Measurements from ENCODE around the gene SST.

Gene SST
- total RNA-seq, result 0 reads per million in 2 donors

DNA sequence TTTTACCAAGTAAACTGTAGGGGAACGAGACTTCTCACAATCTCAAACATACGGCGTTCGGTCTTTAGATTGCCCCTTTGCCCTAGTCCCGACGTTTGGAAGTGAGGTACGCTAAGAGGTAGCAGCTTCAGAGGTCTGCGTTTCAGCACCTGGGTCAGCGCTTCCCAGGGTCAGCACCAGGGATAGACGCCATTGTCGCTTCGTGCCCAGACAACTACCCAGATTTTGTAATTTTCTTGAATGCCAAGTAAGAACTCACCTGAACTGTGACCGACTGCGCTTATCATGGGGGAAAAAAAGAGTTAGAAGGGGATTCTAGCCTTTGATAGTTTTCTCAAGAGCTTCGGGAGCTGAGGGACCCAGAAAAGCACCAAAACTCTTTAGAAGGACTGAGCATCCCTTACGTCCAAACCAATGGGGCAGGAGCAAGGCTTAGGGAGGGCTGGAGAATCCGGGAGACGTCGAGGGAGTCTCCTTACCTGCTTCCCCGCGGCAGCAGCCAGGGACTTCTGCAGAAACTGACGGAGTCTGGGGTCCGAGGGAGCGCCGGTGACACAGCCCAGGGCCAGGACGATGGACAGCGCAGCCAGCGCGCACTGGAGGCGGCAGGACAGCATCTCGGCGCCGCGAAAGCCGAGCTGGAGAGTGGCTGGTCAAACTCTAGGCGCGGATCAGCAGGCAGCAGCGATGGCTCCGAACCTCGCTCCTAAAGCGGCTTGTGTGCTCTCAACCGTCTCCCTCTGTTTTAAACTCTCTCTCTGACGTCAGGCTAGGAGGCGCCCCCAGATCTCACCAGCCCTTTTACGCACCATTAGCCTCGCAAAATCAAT lies at the start of gene SST:
TSS of gene SST (minus strand) at position 720 of the 830 bp plus-strand sequence. CDS start at position 617, 103 bp downstream.
- peak in 1 of 5 experiments; percentile 27 for DNase-seq

- no peak for DNase-seq
Measured at GRCh38 chr3:187719628-187720336, 49.6 kb upstream of the SST start.

DNA sequence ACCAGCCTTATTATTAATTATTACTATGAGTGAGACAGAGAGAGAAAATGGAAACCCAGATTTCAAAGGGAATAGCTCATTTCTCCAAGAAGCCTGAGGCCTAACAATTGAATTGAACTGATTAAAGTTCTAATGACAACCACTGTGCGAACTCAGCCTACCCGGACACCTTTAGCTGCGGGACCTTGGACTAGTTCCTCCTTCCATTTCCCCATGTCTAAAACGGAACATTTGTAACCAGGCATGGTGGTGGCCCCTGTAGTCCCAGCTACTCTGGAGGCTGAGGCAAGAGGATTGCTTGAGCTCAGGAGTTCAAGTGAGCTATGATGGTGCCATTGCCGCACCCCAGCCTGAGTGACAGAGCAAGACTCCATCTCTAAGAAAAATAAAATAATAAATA lies 48.6 kb upstream of the SST start:
- no peak for DNase-seq

DNA sequence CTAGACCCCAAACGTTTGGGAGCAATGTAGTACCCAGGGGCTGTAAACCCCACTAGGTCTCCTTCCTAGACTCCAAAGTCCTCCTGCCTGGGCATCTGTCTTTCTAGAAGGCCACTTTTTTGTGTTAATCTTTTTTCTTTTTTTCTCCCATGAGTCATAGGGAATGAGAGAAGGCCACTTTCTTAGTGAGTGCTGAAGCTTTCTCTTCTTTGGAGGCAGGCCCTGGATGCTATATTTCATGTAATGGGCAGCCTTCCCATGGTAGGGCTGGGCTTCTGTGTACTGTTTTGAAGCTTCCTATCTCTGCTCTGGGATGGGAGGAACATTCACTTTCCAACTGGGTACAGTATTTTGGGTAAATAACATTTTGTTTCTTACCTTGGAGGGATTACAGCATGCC lies 47.4 kb upstream of the SST start:
- DNase-seq, result no peak

DNA sequence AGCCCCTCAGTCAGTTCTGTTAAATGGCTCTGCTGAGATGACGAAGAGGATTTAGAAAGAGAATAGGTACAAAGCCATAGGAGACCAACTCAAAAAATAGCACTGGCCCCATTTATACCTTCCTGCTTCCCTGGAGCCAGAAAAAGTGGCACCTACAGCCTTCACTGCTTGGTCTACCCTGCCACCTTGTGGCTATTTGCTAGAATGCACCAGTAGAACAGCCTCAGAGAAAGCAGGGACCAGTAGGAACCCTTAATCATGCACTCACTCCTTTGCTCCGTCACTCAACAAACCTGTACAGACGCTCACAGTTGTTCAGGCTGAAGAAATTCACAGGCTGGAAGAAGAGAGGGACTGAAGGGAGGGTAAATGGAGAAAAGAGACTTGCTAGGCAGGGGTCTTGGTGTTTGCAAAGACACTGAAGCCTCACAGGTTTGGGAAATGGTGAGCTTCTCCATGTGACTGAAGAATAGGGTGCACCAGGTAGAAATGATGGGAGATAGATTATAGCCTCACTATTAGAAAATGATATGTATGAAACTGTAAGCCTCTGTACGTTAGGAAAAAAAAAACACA lies 44.3 kb upstream of the SST start:
- peak in 4 of 5 experiments; percentile 51 to 75 (median 53) for DNase-seq

DNA sequence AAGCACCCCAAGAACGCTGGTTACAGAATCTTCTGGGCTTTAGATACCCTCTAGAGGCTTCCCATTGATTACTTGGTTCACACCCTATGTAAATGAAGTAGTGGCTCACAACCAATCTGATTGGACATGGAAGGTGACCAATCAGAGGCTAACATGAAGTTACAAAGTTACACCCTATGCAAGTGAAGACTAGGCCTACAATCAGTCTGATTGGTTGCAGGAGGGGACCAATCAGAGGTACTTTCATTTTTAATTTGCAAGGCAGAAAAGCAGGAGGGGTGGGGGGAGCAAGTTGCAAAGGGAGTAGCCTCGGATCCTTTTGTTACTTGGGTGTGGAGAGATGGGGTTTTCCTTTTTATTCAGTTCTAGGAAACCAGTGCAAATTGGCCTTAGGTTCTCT lies 43.3 kb upstream of the SST start:
- DNase-seq, result peak in 2 of 5 experiments; percentile 34 to 78

- DNase-seq, result no peak
Measured at GRCh38 chr3:187709155-187709554, 39.0 kb upstream of the SST start.

DNA sequence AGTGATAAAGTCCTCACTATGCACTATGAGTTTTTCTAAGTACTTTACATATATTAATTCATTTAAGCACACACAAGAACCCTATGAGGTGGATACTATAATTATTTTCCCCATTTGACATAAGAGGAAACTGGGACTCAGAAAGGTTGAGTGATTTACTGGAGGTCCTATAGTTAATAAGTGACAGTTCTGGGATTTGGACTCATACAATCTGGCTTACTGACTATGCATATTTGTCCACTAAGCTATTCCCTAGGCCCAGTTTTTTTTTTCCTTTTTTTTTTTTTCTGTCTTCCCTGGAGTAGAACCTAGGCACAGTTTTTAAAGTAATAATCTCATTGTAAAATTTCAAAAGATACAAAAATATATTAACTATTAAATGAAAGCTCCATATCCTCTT lies 38.5 kb upstream of the SST start:
- DNase-seq, result no peak

DNA sequence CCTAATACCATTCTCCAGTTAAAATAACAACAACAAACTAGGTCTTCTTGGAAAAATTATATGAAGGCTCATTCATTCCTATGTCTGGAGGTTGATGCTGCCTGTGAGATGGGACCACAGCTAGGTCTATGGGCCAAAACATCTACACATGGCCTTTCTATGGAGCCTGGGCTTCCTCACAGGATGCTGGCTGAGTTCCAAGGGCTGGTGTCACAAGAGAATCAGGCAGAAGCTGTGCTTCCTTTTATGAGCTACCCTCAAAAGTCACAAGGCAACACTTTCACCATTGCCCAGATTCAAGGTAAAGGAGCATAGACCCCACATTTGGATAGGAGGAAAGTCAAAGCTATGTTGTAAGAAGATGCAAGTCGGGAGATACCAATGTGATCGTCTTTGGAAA lies 36.8 kb upstream of the SST start:
- no peak for DNase-seq

DNA sequence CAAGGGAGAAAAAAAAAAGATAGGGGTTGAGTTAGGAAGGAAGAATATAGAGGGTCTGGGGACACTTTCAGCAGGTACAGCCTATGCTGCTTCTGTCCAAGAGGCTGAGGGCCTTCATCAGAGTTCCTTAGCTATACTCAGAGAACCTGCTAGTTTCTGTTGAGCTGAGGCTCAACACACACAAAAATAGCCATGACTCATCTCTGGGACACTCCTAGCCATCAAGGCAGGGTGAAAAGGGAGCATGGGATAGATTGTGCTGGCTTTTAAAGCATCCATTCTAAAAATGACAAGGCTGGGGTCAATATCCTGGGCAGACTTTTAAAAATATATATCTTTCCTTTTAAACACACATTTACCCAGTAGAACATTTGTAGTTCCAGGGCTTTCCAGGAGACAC lies 35.0 kb upstream of the SST start:
- no peak for DNase-seq

DNA sequence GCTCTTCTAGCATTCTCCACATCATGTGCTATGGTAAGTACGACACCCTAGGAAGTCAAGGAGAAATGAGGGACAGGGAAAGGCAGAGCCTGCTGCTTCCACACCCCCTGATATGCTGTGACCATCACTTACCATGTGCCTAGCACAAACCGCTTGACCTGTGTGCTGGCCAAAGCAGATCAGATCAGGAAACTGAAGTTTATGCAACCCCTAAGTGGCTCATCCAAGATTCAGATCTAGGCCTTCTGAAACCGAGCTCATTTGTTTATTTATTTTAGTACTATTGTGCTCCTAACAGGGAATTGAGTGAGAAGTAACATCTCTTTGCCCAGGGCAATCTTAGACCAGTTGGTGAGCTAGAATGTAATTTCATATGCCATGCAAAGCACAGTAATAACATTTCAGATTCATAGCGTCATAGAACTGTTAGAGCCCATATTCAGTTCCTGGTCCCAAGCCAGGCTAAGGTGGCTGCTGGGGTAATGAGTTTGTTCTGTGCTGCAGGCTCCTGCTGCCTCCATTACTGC lies 32.4 kb upstream of the SST start, which contains the start of gene RTP2:
TSS of gene RTP2 (minus strand) at position 51 of the 527 bp plus-strand sequence. CDS start 429 bp downstream, outside the sequence.
- DNase-seq, result no peak

DNA sequence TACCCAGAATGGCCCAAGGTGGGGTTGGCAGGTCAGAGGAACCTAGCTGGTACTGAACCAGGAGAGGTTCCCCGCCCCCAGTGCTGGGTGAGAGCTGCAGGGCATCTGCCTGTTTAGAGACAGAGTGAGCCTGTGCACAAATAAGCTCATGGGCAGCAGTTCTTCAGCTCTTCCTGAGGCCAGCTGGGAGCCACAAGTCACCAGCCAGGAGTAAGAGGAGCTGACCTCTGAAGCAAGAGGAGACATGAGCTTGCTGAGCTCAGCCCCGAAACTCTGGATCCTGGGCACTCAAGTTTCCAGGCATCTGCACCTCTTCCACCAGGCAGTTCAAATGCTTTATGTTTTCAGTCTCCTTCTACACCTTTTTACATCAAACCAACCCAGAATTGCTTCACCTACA lies 30.1 kb upstream of the SST start:
- no peak for DNase-seq

GRCh38 chr3:187698499-187699399 lies 28.6 kb upstream of the SST start:
- DNase-seq, result no peak

DNA sequence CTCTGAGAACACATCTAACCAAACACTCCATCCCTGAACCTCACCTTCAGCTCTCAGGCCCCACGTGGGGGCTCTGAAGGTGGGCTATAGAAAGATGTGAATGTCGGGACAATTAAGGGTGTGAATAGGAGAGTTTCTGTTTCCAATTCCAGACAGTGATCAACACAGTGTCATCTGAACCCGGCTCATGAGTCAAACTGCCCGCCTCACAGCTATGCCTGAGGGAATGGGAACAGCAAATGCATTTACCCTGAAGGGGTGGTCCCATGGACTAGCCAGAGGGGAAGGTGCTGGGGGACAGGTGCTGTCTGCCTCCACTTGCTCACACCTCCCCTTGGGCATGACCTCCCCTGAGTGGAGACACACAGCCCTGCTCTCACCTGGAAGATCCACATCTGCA lies 25.8 kb upstream of the SST start:
- DNase-seq, result no peak

- no peak for DNase-seq
Measured at GRCh38 chr3:187695449-187695848, 25.3 kb upstream of the SST start.

DNA sequence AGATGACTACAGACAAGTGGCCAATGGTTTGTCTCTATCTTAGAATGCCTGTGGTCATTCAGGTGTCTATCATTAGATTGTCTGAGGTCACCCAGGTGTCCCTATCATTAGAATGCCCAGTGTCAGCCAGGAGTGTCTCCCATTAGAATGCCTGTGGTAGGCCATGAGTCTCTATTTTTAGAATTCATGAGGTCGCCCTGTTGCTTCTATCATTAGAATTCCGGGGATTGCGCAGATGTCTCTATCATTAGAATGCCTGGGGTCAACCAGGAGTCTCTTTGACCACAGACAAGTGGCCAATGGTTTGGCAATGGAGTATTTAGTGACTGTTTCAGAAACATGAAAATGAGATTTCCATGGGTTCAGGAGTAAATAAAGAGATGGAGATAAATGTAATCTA lies 24.6 kb upstream of the SST start:
- no peak for DNase-seq

- no peak for DNase-seq
Measured at GRCh38 chr3:187693431-187693830, 23.2 kb upstream of the SST start.

- no peak for DNase-seq
Measured at GRCh38 chr3:187689984-187690383, 19.8 kb upstream of the SST start.

DNA sequence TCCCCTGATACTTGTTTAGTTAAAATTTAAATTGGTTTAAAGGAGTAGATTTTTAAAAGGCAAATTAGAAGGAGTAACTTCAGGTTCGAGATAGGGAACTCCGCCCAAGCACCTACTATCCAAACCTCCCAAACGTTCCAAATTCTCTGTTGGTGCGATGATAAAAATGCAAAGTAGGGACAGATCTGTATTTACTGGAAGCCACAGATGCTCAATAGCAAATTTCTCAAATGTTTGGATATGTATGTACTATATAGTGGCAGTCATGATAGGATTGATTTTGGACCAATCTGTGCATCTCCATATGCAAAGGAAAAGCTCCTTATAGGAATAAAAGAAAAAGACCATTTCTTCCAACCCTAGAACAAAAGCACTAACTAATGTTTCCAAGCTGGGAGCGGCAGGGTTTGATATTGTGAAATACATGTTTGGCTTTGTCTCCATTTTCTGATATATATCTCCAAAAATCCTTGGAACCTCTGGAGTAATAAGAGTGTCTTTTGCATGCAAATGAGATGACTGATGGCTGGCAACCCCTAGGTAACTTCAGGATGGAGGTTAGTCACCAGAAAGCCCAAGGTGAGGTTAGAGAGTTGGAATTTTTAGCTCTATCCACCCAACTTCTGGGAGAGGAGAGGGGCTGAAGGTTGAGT lies 16.6 kb upstream of the SST start:
- DNase-seq, result no peak

GRCh38 chr3:187685948-187686347 lies 15.8 kb upstream of the SST start:
- no peak for DNase-seq

DNA sequence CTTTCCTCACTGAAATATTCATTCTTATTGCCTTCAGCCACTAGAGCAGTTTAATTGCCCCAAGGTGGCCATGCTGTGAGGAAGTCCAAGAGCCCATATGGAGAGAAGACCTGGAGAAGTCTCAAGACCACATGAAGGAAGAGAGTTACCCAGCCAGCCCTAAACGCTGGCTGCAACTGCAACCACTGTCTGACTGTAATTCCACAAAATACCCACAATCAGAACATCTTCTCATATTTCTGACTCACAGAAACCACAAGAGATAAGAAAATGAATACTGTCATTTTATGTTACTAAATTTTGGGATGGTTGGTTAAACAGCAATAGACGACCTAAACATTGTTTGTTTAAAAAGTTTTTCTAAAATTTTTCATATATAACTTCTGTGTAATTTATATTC lies 14.7 kb upstream of the SST start:
- peak in 1 of 5 experiments; percentile 52 for DNase-seq

DNA sequence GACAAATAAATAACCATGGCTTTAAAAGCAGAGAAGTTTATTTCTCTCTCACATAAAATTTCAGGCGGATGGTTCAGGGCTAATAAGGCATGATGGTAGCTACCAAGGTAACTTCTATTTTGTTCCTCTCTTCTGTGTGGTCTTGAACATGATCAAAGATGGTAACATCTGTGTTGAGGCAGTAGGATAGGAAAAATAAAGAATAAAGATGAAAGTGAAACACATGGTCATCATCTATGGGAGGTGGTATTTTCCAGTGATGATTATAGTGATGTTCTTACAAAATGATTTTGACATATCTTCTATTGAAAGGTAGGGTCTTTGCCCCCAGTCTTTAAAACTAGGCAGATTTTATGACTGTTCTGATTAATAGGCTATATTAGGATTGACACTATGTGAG lies 14.2 kb upstream of the SST start:
- DNase-seq, result no peak

All from T-helper 2 cell (primary cell).